HCT116 (cell line): ENCODE results near the gene TMOD1.

Experiments used
- CTCF ChIP-seq, 3 experiments: fragments of 200-600 bp in 1 of 3; sonication (generic) in 1 of 3; IDR thresholded peaks in 2 of 3; conservative IDR thresholded peaks in 1 of 3; 2 replicates each; pipeline ENCODE4 v1.5.1; 2012 to 2017; ENCODE audit warnings: low read depth in 2 of 3, low read length in 2 of 3, antibody characterized with exemption in 1 of 3, borderline replicate concordance in 1 of 3, control low read depth in 1 of 3, mild to moderate bottlenecking in 1 of 3, mixed read lengths in 1 of 3, mixed run types in 1 of 3, moderate library complexity in 1 of 3; ENCODE audit not compliant: insufficient read depth in 1 of 3
- EGR1 ChIP-seq: IDR thresholded peaks from 2 replicates; pipeline ENCODE4 v1.6.1; 2012; ENCODE audit warnings: low read depth
- EZH2 ChIP-seq: fragments of 200-600 bp; sonication (generic); IDR thresholded peaks from 2 replicates; pipeline ENCODE4 v1.6.1; 2017; ENCODE audit warnings: antibody characterized with exemption, mixed run types

GRCh38 chr9:97548819-97549540 lies 47.5 kb downstream of the TMOD1 start:
- TF ChIP-seq EZH2 (no peak), EGR1 (no peak), CTCF (IDR thresholded peaks at IDR 0.05 in 2 of 3, conservative IDR thresholded peaks at IDR 0.05 in 1 of 3; ENCODE audit: borderline replicate concordance in 1 of 3, insufficient read depth in 1 of 3, low read depth in 2 of 3, low read length in 2 of 3) (no peak)
